WERI-Rb-1 (cell line): ENCODE data around the gene ARID1B.
A peak's percentile ranks its signal among the peaks of the same experiment; 100 is the strongest.

Experiments used
- DNase-seq: peaks from one replicate; pipeline ENCODE4 v3.0.0-alpha.2; 2020
- H3K27ac ChIP-seq: fragments of 250-450 bp; sonication (Bioruptor Pico); 2 replicates; pipeline ENCODE4 v1.5.1; 2020; ENCODE audit warnings: mild to moderate bottlenecking, moderate library complexity
- H3K27me3 ChIP-seq: fragments of 250-450 bp; sonication (Bioruptor Pico); 2 replicates; pipeline ENCODE4 v1.5.1; 2021; ENCODE audit warnings: mild to moderate bottlenecking, low read depth, moderate library complexity; ENCODE audit not compliant: insufficient read depth, severe bottlenecking
- H3K36me3 ChIP-seq: fragments of 250-450 bp; sonication (Bioruptor Pico); 2 replicates; pipeline ENCODE4 v1.5.1; 2020; ENCODE audit warnings: mild to moderate bottlenecking, moderate library complexity
- H3K4me3 ChIP-seq: 2 replicates; pipeline ENCODE4 v1.5.1; 2011; ENCODE audit warnings: low read depth, mild to moderate bottlenecking, control low read depth, low read length
- H3K9me3 ChIP-seq: fragments of 250-450 bp; sonication (Bioruptor Pico); 2 replicates; pipeline ENCODE4 v1.5.1; 2021; ENCODE audit warnings: mild to moderate bottlenecking, moderate library complexity; ENCODE audit not compliant: severe bottlenecking
- CTCF ChIP-seq: IDR thresholded peaks from 2 replicates; pipeline ENCODE4 v1.5.1; 2011; ENCODE audit warnings: low read depth, mild to moderate bottlenecking, control low read depth, inconsistent platforms, low read length

Gene ARID1B

GRCh38 chr6:156740604-156741003, 36.6 kb upstream of the ARID1B start:
- H3K4me3 ChIP-seq = no peak overlapping the region
- no peak for TF ChIP-seq CTCF
- H3K27me3 ChIP-seq = no peaks in the 10 kb centered on the region
- no peaks in the 10 kb centered on the region for H3K36me3 ChIP-seq
- H3K9me3 ChIP-seq = no peaks in the 10 kb centered on the region
- DNase-seq = no peak
- H3K27ac ChIP-seq = no peak overlapping the region

DNA sequence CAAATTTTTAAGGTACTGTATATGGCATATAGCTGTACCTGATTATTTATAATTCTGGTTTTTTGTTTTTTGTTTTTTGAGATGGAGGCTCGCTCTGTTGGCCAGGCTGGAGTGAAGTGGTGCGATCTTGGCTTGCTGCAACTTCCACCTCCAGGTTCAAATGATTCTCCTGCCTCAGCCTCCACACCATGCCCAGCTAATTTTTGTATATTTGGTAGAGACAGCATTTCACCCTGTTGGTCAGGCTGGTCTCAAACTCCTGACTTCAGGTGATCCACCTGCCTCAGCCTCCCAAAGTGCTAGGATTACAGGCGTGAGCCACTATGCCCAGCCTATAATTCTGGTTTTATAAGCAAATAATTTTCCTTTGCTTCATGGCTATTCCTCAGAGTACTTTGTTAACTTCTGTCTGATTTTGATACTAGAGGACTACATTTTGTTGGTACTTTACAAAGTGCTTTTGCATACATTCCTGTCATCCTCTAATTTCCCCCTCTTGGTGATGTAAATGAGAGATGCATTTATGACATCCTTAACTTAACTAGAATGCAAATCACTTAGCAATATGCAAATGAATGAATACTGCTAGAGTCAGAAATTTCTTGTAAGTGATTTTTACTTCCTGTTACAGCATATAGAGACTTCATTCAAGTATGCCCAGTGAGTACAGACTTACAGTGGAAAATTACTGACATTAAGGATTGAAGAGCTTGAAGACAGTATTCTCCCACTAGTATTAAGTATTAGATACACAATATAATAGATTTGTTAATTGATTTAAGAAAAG, 35.7 kb upstream of the ARID1B start:
- no peak for TF ChIP-seq CTCF
- H3K27me3 ChIP-seq = no peaks in the 10 kb centered on the region
- no peak overlapping the region for H3K4me3 ChIP-seq
- no peaks in the 10 kb centered on the region for H3K9me3 ChIP-seq
- no peak for DNase-seq
- no peak overlapping the region for H3K27ac ChIP-seq
- no peaks in the 10 kb centered on the region for H3K36me3 ChIP-seq

DNA sequence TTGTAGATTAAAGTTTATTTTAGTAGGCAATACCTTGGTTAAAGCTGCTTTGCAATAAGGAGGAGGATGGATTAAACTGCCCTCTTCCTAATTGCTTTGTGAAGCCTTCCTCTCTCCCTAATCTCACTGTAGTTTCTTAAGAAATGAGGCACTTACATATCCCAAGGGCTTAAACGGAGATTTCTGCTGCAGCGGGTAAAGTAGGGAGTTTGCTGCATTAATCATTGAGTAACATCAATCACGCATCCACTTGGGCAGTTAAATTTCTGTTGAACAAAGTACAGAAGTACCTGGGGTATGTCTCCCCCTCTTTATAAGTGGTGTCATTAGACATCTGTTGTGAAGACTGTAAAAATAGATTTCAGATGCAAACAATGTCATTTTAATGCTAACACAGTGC, 29.5 kb upstream of the ARID1B start:
- no peak overlapping the region for H3K4me3 ChIP-seq
- no peak for TF ChIP-seq CTCF
- peak overlapping the region; percentile 33; the same call in 1 of the 2 replicates for H3K27ac ChIP-seq

DNA sequence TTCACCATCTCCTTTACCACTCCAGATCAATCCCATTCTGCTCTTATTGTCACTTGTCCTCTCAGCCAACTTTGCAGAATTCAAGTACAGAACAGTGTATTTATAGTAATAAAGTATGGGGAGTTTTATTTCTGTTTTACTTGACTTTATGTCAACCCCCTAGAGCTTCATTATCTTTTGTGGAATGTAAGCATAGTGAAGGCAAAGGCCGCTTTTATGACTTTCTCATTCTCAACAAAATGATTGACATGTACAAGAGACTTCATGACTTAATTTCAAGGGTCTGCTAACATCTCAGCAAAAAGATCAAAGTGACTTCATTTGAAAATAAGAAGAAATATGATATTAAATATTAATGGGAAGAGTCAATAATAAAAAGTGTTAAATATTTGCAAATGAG, 28.7 kb upstream of the ARID1B start:
- Histone ChIP-seq H3K27me3 (no peaks in the 10 kb centered on the region), H3K36me3 (no peaks in the 10 kb centered on the region), H3K9me3 (no peaks in the 10 kb centered on the region), H3K4me3 (no peak overlapping the region), H3K27ac (no peak overlapping the region)
- TF ChIP-seq CTCF = no peak
- DNase-seq = no peak

More for the DNA sequence above, 29.5 kb upstream of the ARID1B start:
- no peaks in the 10 kb centered on the region for H3K27me3 ChIP-seq
- no peaks in the 10 kb centered on the region for H3K9me3 ChIP-seq
- peak; percentile 59 for DNase-seq
- H3K36me3 ChIP-seq = no peaks in the 10 kb centered on the region

DNA sequence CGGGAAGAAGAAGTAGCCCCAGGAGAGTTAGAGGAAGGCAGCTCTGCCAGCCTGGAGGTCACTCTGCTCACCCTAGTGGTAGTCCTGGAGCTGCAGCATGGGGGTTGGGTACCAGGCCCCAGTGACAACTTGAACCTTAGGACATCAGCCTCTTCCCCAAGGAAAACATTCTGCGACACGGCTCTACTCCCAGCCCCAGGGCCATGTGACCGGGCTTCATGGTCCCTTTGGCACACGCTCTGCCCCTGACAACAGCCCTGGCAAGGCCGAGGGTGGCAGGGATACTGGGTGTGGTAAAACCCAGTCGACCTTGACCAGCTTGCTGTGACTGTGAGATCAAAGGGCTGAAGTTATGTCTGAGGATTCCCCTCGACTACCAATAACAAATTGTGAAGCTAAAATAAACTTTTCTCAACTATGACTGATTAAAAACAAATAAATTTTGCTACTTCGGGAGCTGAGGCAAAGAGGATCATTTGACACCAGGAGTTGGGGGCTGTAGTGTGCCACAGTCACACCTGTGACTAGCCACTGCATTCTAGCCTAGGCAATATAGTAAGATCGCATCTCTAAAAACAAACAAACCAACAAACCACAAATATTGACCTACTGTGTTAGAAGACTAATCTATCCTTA, 24.4 kb upstream of the ARID1B start:
- no peaks in the 10 kb centered on the region for H3K27me3 ChIP-seq
- DNase-seq = peak; percentile 26
- peak; percentile 59 for TF ChIP-seq CTCF
- no peak overlapping the region for H3K27ac ChIP-seq
- H3K36me3 ChIP-seq = no peaks in the 10 kb centered on the region
- no peak overlapping the region for H3K4me3 ChIP-seq
- no peaks in the 10 kb centered on the region for H3K9me3 ChIP-seq
